Measurements from ENCODE around the gene TAF11L2.

DNA sequence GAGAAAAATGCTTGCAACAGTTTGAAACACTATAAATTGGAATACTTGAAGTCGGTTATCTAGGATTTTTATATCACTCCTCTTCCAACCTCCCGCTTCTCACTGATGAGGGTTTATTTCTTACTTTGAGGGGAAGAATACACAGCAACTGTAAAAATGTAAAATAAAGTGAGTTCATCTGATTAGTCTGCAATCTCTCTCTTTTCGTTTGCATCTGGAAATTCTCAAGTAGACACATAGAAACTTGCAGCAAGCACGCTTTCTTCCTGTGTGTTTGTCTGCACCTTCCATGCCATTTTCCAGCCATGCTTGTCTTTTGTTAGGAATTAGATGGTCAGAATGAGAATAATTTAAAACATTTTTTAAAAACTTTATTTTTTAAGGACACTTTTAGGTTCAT is 45.1 kb upstream of the TAF11L2 start:
- TF ChIP-seq, protein P1, sequence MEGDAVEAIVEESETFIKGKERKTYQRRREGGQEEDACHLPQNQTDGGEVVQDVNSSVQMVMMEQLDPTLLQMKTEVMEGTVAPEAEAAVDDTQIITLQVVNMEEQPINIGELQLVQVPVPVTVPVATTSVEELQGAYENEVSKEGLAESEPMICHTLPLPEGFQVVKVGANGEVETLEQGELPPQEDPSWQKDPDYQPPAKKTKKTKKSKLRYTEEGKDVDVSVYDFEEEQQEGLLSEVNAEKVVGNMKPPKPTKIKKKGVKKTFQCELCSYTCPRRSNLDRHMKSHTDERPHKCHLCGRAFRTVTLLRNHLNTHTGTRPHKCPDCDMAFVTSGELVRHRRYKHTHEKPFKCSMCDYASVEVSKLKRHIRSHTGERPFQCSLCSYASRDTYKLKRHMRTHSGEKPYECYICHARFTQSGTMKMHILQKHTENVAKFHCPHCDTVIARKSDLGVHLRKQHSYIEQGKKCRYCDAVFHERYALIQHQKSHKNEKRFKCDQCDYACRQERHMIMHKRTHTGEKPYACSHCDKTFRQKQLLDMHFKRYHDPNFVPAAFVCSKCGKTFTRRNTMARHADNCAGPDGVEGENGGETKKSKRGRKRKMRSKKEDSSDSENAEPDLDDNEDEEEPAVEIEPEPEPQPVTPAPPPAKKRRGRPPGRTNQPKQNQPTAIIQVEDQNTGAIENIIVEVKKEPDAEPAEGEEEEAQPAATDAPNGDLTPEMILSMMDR (IDR thresholded peaks at IDR 0.05), result no peak
- no peak for TF ChIP-seq POLR2A (IDR thresholded peaks at IDR 0.05)
